Endothelial cell (in vitro differentiated cells): ENCODE data around the gene CCDC106. TPM values are rescaled to one million over a fixed set of nuclear protein-coding genes. Genes with fewer than 3 reads are reported as not detected.

Source experiments
- DNase-seq: peaks from one replicate; pipeline ENCODE4 v3.0.0; 2021; ENCODE audit warnings: low spot score
- H3K27ac Mint-ChIP-seq: one replicate; pipeline ENCODE4 v1.8.0; 2021; ENCODE audit warnings: mixed read lengths, inconsistent platforms; ENCODE audit not compliant: unreplicated experiment
- H3K27me3 Mint-ChIP-seq: one replicate; pipeline ENCODE4 v1.8.0; 2021; ENCODE audit warnings: mild to moderate bottlenecking, moderate library complexity, mixed read lengths, inconsistent platforms; ENCODE audit not compliant: unreplicated experiment
- H3K36me3 Mint-ChIP-seq: one replicate; pipeline ENCODE4 v1.8.0; 2021; ENCODE audit warnings: mild to moderate bottlenecking, low read depth, mixed read lengths, inconsistent platforms; ENCODE audit not compliant: unreplicated experiment
- H3K4me1 Mint-ChIP-seq: one replicate; pipeline ENCODE4 v1.8.0; 2021; ENCODE audit warnings: mild to moderate bottlenecking, mixed read lengths, inconsistent platforms; ENCODE audit not compliant: unreplicated experiment
- H3K4me3 Mint-ChIP-seq: one replicate; pipeline ENCODE4 v1.8.0; 2021; ENCODE audit warnings: mild to moderate bottlenecking, mixed read lengths, inconsistent platforms; ENCODE audit not compliant: unreplicated experiment
- H3K9me3 Mint-ChIP-seq: one replicate; pipeline ENCODE4 v1.8.0; 2021; ENCODE audit warnings: mixed read lengths, inconsistent platforms; ENCODE audit not compliant: unreplicated experiment
- CTCF ChIP-seq: fragments of 200-600 bp; sonication (generic); IDR thresholded peaks from one replicate; pipeline ENCODE4 v1.5.0; 2021; ENCODE audit warnings: antibody characterized with exemption; ENCODE audit not compliant: unreplicated experiment
- total RNA-seq: library from RNA; stranded (reverse); fragmentation: NEBNext Ultra II Directional; extraction: Animal tissue kit (Norgen Biotek cat#: 25700); gene quantifications from one replicate; pipeline ENCODE4 v1.2.1, GENCODE V29; 2021; ENCODE audit not compliant: unreplicated experiment

The CCDC106 gene
- total RNA-seq, 1 donor from 2014 or later = 20.1 TPM

GRCh38 chr19:55618426-55618825 is 29.6 kb upstream of the CCDC106 start:
- Mint-ChIP-seq H3K27me3 (peaks cover 12% of the 10 kb centered on the region), H3K36me3 (peaks cover 13% of the 10 kb centered on the region), H3K9me3 (no peaks in the 10 kb centered on the region), H3K27ac (no peak overlapping the region), H3K4me3 (no peak overlapping the region), H3K4me1 (peaks cover 3% of the 10 kb centered on the region)
- TF ChIP-seq CTCF = no peak
- DNase-seq = no peak

GRCh38 chr19:55619286-55619685 is 28.7 kb upstream of the CCDC106 start:
- no peak overlapping the region for H3K27ac Mint-ChIP-seq
- no peak for TF ChIP-seq CTCF
- H3K4me3 Mint-ChIP-seq = no peak overlapping the region
- DNase-seq = no peak
- no peaks in the 10 kb centered on the region for H3K9me3 Mint-ChIP-seq
- peaks cover 17% of the 10 kb centered on the region for H3K36me3 Mint-ChIP-seq
- peaks cover 17% of the 10 kb centered on the region for H3K27me3 Mint-ChIP-seq
- peaks cover 9% of the 10 kb centered on the region for H3K4me1 Mint-ChIP-seq

GRCh38 chr19:55620410-55621204 is 27.4 kb upstream of the CCDC106 start:
- Mint-ChIP-seq H3K36me3 (peaks cover 17% of the 10 kb centered on the region), H3K9me3 (no peaks in the 10 kb centered on the region), H3K27me3 (peaks cover 17% of the 10 kb centered on the region), H3K27ac (no peak overlapping the region), H3K4me3 (no peak overlapping the region), H3K4me1 (peaks cover 16% of the 10 kb centered on the region)
- no peak for TF ChIP-seq CTCF
- no peak for DNase-seq

GRCh38 chr19:55621205-55621672 is 26.8 kb upstream of the CCDC106 start:
- no peak for DNase-seq
- TF ChIP-seq CTCF = no peak
- peaks cover 16% of the 10 kb centered on the region for H3K4me1 Mint-ChIP-seq
- no peak overlapping the region for H3K4me3 Mint-ChIP-seq
- peaks cover 17% of the 10 kb centered on the region for H3K36me3 Mint-ChIP-seq
- no peaks in the 10 kb centered on the region for H3K9me3 Mint-ChIP-seq
- H3K27me3 Mint-ChIP-seq = peaks cover 17% of the 10 kb centered on the region
- H3K27ac Mint-ChIP-seq = no peak overlapping the region

- TF ChIP-seq CTCF = no peak
- H3K9me3 Mint-ChIP-seq = no peaks in the 10 kb centered on the region
- peaks cover 16% of the 10 kb centered on the region for H3K4me1 Mint-ChIP-seq
- peaks cover 16% of the 10 kb centered on the region for H3K36me3 Mint-ChIP-seq
- H3K4me3 Mint-ChIP-seq = no peak overlapping the region
- H3K27me3 Mint-ChIP-seq = peaks cover 15% of the 10 kb centered on the region
- no peak overlapping the region for H3K27ac Mint-ChIP-seq
- no peak for DNase-seq
Observed at GRCh38 chr19:55621673-55622231, 26.3 kb upstream of the CCDC106 start.
